Upper lobe of right lung (tissue), 1 donor: ENCODE measurements around the gene GLRX3. TPM values are rescaled to one million over a fixed set of nuclear protein-coding genes. Genes with fewer than 3 reads are reported as not detected.

Experiments used
- ATAC-seq: fragments of 200-7000 bp; cut with Tn5 transposase; one replicate; pipeline ENCODE4 v1.9.1; 2020; ENCODE audit warnings: mild to moderate bottlenecking, moderate library complexity
- DNase-seq: peaks from one replicate; pipeline ENCODE4 v3.0.0-alpha.2; 2020
- H3K27ac ChIP-seq: fragments of 200-600 bp; one replicate; pipeline ENCODE4 v1.8.0; 2022
- H3K27me3 ChIP-seq: fragments of 200-600 bp; one replicate; pipeline ENCODE4 v1.8.0; 2022; ENCODE audit warnings: mild to moderate bottlenecking
- H3K36me3 ChIP-seq: fragments of 200-600 bp; one replicate; pipeline ENCODE4 v1.8.0; 2022
- H3K4me1 ChIP-seq: fragments of 200-600 bp; one replicate; pipeline ENCODE4 v1.8.0; 2022
- H3K4me3 ChIP-seq: fragments of 200-600 bp; one replicate; pipeline ENCODE4 v1.8.0; 2022; ENCODE audit warnings: mild to moderate bottlenecking
- H3K9me3 ChIP-seq: fragments of 200-600 bp; one replicate; pipeline ENCODE4 v1.8.0; 2022
- intact Hi-C: fragments of 100-400 bp; cut with DNase I; formaldehyde crosslinking; loops from one replicate; pipeline ENCODE4 v1.11.0; 2022
- total RNA-seq: library from RNA; stranded (reverse); fragmentation: NEBNext Ultra II Directional; extraction: Animal tissue kit (Norgen Biotek cat#: 25700); gene quantifications from one replicate; pipeline ENCODE4 v1.2.1, GENCODE V29; 2021
- TF ChIP-seq, protein P1 (sequence below): fragments of 200-600 bp; IDR thresholded peaks from one replicate; pipeline ENCODE4 v1.8.0; 2022; ENCODE audit warnings: antibody characterized with exemption
- donor health status: DM: no; HTN: yes; CAD: no; lungs with severe emphysema.

The GLRX3 gene
- total RNA-seq, 1 donor from 2014 or later = 53.1 TPM

GRCh38 chr10:130141460-130141859, 5.3 kb downstream of the GLRX3 start:
- no peak overlapping the region for H3K4me3 ChIP-seq
- intact Hi-C loops = no loop called here
- ATAC-seq = no peak
- H3K4me1 ChIP-seq = peaks cover 27% of the 10 kb centered on the region
- H3K36me3 ChIP-seq = peaks cover 9% of the 10 kb centered on the region
- TF ChIP-seq, protein P1, sequence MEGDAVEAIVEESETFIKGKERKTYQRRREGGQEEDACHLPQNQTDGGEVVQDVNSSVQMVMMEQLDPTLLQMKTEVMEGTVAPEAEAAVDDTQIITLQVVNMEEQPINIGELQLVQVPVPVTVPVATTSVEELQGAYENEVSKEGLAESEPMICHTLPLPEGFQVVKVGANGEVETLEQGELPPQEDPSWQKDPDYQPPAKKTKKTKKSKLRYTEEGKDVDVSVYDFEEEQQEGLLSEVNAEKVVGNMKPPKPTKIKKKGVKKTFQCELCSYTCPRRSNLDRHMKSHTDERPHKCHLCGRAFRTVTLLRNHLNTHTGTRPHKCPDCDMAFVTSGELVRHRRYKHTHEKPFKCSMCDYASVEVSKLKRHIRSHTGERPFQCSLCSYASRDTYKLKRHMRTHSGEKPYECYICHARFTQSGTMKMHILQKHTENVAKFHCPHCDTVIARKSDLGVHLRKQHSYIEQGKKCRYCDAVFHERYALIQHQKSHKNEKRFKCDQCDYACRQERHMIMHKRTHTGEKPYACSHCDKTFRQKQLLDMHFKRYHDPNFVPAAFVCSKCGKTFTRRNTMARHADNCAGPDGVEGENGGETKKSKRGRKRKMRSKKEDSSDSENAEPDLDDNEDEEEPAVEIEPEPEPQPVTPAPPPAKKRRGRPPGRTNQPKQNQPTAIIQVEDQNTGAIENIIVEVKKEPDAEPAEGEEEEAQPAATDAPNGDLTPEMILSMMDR = no peak
- H3K27me3 ChIP-seq = no peaks in the 10 kb centered on the region
- no peak overlapping the region for H3K27ac ChIP-seq
- no peaks in the 10 kb centered on the region for H3K9me3 ChIP-seq
- DNase-seq = no peak

DNA sequence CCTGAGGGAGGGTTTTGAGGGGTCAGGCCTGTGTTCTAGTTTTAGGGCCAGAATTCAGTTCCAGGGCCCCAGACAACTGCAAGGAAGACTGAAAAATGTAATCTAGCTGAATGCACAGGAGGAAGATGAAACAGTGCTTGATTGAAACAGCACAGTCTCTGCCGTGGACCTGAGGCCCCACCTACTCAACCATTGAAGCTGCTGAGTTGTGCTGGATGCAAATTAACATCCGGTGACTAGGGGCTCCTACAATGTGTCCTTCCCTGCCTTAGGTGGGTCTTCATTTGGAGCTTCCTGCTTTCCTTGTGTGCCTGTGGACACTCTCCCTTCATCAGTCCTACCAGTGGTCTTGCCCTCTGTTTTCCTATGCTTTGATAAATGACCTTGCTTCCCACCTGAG, 5.7 kb downstream of the GLRX3 start:
- no peaks in the 10 kb centered on the region for H3K9me3 ChIP-seq
- TF ChIP-seq, protein P1 = no peak
- peaks cover 27% of the 10 kb centered on the region for H3K4me1 ChIP-seq
- no peak overlapping the region for H3K4me3 ChIP-seq
- ATAC-seq (no peak), DNase-seq (no peak)
- H3K36me3 ChIP-seq = peaks cover 13% of the 10 kb centered on the region
- H3K27ac ChIP-seq = no peak overlapping the region
- intact Hi-C loops = no loop called here
- no peaks in the 10 kb centered on the region for H3K27me3 ChIP-seq

GRCh38 chr10:130146042-130146441, 9.9 kb downstream of the GLRX3 start:
- H3K9me3 ChIP-seq = no peaks in the 10 kb centered on the region
- intact Hi-C loops = no loop called here
- H3K36me3 ChIP-seq = peaks cover 27% of the 10 kb centered on the region
- TF ChIP-seq, protein P1 = no peak
- no peak overlapping the region for H3K27ac ChIP-seq
- H3K27me3 ChIP-seq = no peaks in the 10 kb centered on the region
- ATAC-seq (no peak), DNase-seq (no peak)
- H3K4me1 ChIP-seq = no peaks in the 10 kb centered on the region
- H3K4me3 ChIP-seq = no peak overlapping the region

- no peak overlapping the region for H3K27ac ChIP-seq
- ATAC-seq (no peak), DNase-seq (no peak)
- H3K4me1 ChIP-seq = no peaks in the 10 kb centered on the region
- TF ChIP-seq, protein P1 = no peak
- intact Hi-C loops = no loop called here
- no peak overlapping the region for H3K4me3 ChIP-seq
- H3K36me3 ChIP-seq = peaks cover 40% of the 10 kb centered on the region
- H3K27me3 ChIP-seq = no peaks in the 10 kb centered on the region
- no peaks in the 10 kb centered on the region for H3K9me3 ChIP-seq
Observed at GRCh38 chr10:130159192-130159794, 23.1 kb downstream of the GLRX3 start.

DNA sequence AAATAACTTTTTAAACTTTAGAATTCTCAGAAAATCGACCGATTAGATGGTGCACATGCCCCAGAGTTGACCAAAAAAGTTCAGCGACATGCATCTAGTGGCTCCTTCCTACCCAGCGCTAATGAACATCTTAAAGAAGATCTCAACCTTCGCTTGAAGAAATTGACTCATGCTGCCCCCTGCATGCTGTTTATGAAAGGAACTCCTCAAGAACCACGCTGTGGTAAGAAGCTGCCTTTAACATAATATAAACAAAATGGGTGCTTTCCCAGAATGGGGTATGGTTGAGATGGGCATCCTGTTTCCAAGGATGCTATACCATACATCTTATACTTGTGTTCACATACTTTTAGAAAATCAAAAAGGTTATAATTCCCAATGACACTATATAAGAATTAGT, 24.6 kb downstream of the GLRX3 start:
- DNase-seq = no peak
- intact Hi-C loops = no loop called here
- no peaks in the 10 kb centered on the region for H3K9me3 ChIP-seq
- H3K27me3 ChIP-seq = no peaks in the 10 kb centered on the region
- TF ChIP-seq, protein P1 = no peak
- no peaks in the 10 kb centered on the region for H3K4me1 ChIP-seq
- H3K4me3 ChIP-seq = no peak overlapping the region
- ATAC-seq = no peak
- peaks cover 51% of the 10 kb centered on the region for H3K36me3 ChIP-seq
- no peak overlapping the region for H3K27ac ChIP-seq

DNA sequence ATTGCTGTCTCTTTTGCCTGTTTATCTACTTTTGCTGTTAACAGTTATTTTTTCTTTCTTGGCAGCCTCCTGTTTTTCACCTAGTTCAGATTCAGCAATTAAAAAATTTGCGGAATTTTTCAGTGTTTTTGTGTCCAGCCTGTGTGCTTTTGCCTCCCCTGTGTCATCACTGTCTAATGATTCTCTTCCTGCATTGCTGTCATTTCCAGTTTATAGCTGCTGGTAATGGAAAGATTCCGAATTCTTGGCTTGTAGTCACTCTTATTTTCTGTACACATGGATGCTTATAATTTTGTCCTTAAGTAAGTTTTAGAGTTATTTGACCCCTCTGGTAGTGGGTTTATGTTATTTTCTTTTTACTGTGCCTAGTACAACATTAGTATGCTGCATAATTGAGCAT, 25.1 kb downstream of the GLRX3 start:
- TF ChIP-seq, protein P1 = no peak
- Histone ChIP-seq H3K4me3 (no peak overlapping the region), H3K9me3 (no peaks in the 10 kb centered on the region), H3K27me3 (no peaks in the 10 kb centered on the region), H3K36me3 (peaks cover 54% of the 10 kb centered on the region), H3K27ac (no peak overlapping the region), H3K4me1 (no peaks in the 10 kb centered on the region)
- ATAC-seq (no peak), DNase-seq (no peak)
- intact Hi-C loops = no loop called here
